Raji (cell line): ENCODE measurements around the gene HIGD2B.
"Not testable (repeated sequence)": the region's sequence is repeated elsewhere in the genome, so short reads cannot be mapped to it uniquely, and the experiment has no call there.

Experiments
- POLR2A ChIP-seq: IDR thresholded peaks from 2 replicates; pipeline ENCODE4 v1.6.1; 2011; ENCODE audit warnings: low read depth, low read length, control low read depth; ENCODE audit not compliant: insufficient read depth

The HIGD2B gene

GRCh38 chr15:72680931-72681330 is 5.1 kb downstream of the HIGD2B start:
- no peak for TF ChIP-seq POLR2A

- no peak for TF ChIP-seq POLR2A
These were observed 9.1 kb downstream of the HIGD2B start for GRCh38 chr15:72676838-72677237.

- no peak for TF ChIP-seq POLR2A
These were observed 14.5 kb downstream of the HIGD2B start for GRCh38 chr15:72671525-72671924.

GRCh38 chr15:72654397-72654796 is 31.6 kb downstream of the HIGD2B start, which contains the start of gene GOLGA6B:
TSS of gene GOLGA6B (plus strand) at chr15:72654697. CDS start at chr15:72654738, 41 bp downstream.
- not testable (repeated sequence) for TF ChIP-seq POLR2A

GRCh38 chr15:72636519-72637282 is 49.3 kb downstream of the HIGD2B start:
- TF ChIP-seq POLR2A, result 0 out of 2 replicates have a peak, but pooled peaks have one; percentile 17
